MM.1S (cell line): ENCODE results near the gene OR4K5.

ENCODE experiments used
- DNase-seq: peaks from one replicate; pipeline ENCODE4 v3.0.0-alpha.2; 2015
- H2AFZ ChIP-seq: fragments of 300-600 bp; sonication (generic); 2 replicates; pipeline ENCODE4 v1.6.0; 2016; ENCODE audit warnings: antibody characterized with exemption, low read length
- H3F3A ChIP-seq: fragments of 300-600 bp; sonication (generic); 2 replicates; pipeline ENCODE4 v1.6.1; 2016; ENCODE audit warnings: mild to moderate bottlenecking, antibody characterized with exemption, low read length, moderate library complexity, mixed read lengths; ENCODE audit not compliant: insufficient read depth
- H3K27ac ChIP-seq: fragments of 300-600 bp; sonication (generic); 2 replicates; pipeline ENCODE4 v1.5.1; 2016; ENCODE audit warnings: mild to moderate bottlenecking, low read length
- H3K27me3 ChIP-seq: fragments of 300-600 bp; sonication (generic); replicated peaks from 2 replicates; pipeline ENCODE4 v1.6.0; 2016; ENCODE audit warnings: low read length; ENCODE audit not compliant: insufficient read depth
- H3K36me3 ChIP-seq: fragments of 300-600 bp; sonication (generic); replicated peaks from 2 replicates; pipeline ENCODE4 v1.6.1; 2016; ENCODE audit warnings: mild to moderate bottlenecking, low read length, mixed read lengths; ENCODE audit not compliant: insufficient read depth
- H3K4me1 ChIP-seq: fragments of 300-600 bp; sonication (generic); 2 replicates; pipeline ENCODE4 v1.6.1; 2016; ENCODE audit warnings: low read length, mixed read lengths
- H3K4me2 ChIP-seq: fragments of 300-600 bp; sonication (generic); 2 replicates; pipeline ENCODE4 v1.6.0; 2016; ENCODE audit warnings: low read depth, low read length
- H3K4me3 ChIP-seq: fragments of 300-600 bp; sonication (generic); 2 replicates; pipeline ENCODE4 v1.5.1; 2016; ENCODE audit warnings: low read length, mixed read lengths
- H3K79me2 ChIP-seq: fragments of 300-600 bp; sonication (generic); 2 replicates; pipeline ENCODE4 v1.6.1; 2016; ENCODE audit warnings: mixed run types, low read length, mixed read lengths
- H3K9ac ChIP-seq: fragments of 300-600 bp; sonication (generic); 2 replicates; pipeline ENCODE4 v1.6.1; 2016; ENCODE audit warnings: low read length, mixed read lengths
- H3K9me2 ChIP-seq: fragments of 300-600 bp; sonication (generic); replicated peaks from 2 replicates; pipeline ENCODE4 v1.6.1; 2016; ENCODE audit warnings: mild to moderate bottlenecking, low read length, mixed read lengths; ENCODE audit not compliant: insufficient read depth
- H3K9me3 ChIP-seq: fragments of 300-600 bp; sonication (generic); replicated peaks from 2 replicates; pipeline ENCODE4 v1.6.1; 2016; ENCODE audit warnings: mild to moderate bottlenecking, low read length, mixed read lengths; ENCODE audit not compliant: insufficient read depth
- H4K20me1 ChIP-seq: fragments of 300-600 bp; sonication (generic); 2 replicates; pipeline ENCODE4 v1.6.1; 2016; ENCODE audit warnings: mild to moderate bottlenecking, low read length, moderate library complexity, mixed read lengths; ENCODE audit not compliant: insufficient read depth
- CTCF ChIP-seq: fragments of 300-600 bp; sonication (generic); IDR thresholded peaks from 2 replicates; pipeline ENCODE4 v1.5.1; 2016; ENCODE audit warnings: antibody characterized with exemption, low read length, mixed read lengths
- EZH2 ChIP-seq: fragments of 300-600 bp; sonication (generic); optimal IDR thresholded peaks from 2 replicates; pipeline ENCODE3; 2017; ENCODE audit warnings: low read depth, mild to moderate bottlenecking, antibody characterized with exemption, low read length, mixed read lengths
- EZH2phosphoT487 ChIP-seq: fragments of 300-600 bp; sonication (generic); IDR thresholded peaks from 2 replicates; pipeline ENCODE4 v1.6.1; 2018; ENCODE audit warnings: antibody characterized with exemption, low read length

The OR4K5 gene

DNA sequence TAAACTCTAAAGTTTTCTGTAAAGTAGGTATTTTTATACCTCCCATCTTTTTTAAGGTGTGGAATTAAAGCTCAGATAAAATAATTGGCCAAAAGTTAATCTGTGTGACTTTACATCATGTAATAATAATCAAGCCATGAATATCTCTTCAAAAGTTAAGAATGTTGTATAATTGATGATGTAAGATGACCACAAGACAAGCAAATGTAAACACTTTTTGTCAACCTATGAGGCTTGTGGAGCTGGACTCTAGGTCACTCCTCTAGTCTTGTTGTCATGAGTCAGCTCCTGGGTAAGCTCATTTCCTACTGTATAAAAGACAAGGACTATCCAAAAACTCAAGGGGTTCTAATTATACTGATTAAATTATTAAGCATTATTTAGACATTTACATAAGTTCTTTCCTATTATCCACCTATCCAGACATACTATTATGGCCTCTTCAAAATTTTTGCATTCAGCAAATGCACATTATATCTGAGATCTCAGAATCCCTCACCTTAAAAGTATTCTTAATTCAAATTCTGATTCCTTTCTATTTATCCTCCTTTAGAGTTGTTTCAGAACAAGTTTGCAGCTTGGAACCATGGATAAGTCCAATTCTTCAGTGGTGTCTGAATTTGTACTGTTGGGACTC lies at the start of gene OR4K5:
TSS of gene OR4K5 (plus strand) at position 587 of the 637 bp plus-strand sequence. CDS start at position 587, 0 bp downstream.
- H3K4me1 ChIP-seq, result no peaks in the 10 kb centered on the region
- TF ChIP-seq CTCF (no peak), EZH2 (no peak), EZH2phosphoT487 (no peak)
- H3K9me2 ChIP-seq, result no peaks in the 10 kb centered on the region
- no peaks in the 10 kb centered on the region for H3F3A ChIP-seq
- no peak within 1 kb of the TSS for H2AFZ ChIP-seq
- H3K27ac ChIP-seq, result no peak within 1 kb of the TSS
- H3K27me3 ChIP-seq, result no peaks in the 10 kb centered on the region
- no peaks in the 10 kb centered on the region for H3K9me3 ChIP-seq
- no peak within 1 kb of the TSS for H3K4me3 ChIP-seq
- no peak within 1 kb of the TSS for H3K4me2 ChIP-seq
- DNase-seq, result no peak
- H3K9ac ChIP-seq, result no peak within 1 kb of the TSS
- no peaks in the 10 kb centered on the region for H4K20me1 ChIP-seq
- H3K36me3 ChIP-seq, result no peaks in the 10 kb centered on the region
- H3K79me2 ChIP-seq, result no peaks in the 10 kb centered on the region

DNA sequence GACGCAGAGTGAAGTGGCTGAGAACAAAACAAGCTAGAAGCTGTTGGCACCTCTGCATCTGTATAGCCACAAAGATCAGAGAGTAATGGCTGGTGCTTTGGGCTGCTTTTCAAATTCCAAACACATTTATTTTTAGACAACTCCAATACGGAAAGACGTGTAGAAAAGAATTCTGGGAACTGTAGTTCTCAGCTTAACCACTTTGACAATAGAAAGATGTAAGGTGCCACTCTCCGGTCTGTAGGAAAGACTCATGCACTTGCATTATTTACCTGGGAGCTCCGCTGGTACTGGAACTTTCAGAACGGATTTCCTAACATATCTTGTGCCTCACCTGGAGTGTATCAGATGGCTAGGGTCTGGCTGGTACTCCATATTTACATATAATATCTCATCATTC lies 47.2 kb upstream of the OR4K5 start:
- Histone ChIP-seq H3K36me3 (no peaks in the 10 kb centered on the region), H3K79me2 (no peaks in the 10 kb centered on the region), H4K20me1 (no peaks in the 10 kb centered on the region), H3K4me3 (no peak overlapping the region), H3F3A (no peaks in the 10 kb centered on the region), H3K9me3 (no peaks in the 10 kb centered on the region), H3K9me2 (no peaks in the 10 kb centered on the region), H3K4me1 (no peaks in the 10 kb centered on the region), H3K4me2 (no peak overlapping the region), H3K27me3 (no peaks in the 10 kb centered on the region), H3K9ac (no peak overlapping the region), H2AFZ (no peak overlapping the region), H3K27ac (no peak overlapping the region)
- no peak for DNase-seq
- TF ChIP-seq EZH2phosphoT487, result no peak
- no peak for TF ChIP-seq CTCF
- no peak for TF ChIP-seq EZH2

DNA sequence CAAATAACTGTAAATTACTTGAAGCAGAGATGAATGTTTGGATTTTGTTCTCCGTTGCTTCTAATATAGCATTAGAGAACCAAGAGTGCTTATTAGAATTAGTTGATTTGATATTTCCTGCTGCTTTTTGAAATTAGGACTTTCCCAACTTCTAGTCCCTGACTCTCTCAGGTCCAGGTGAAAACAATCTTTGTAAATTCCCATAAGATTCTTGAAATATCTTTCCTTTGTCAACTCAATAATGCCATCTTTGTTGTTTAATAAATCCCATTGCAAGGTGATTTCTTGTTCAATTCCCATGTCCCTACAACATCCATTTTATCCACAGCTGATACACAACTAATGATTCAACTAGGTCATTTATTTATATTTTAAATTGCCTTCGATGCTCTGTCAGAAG lies 45.6 kb upstream of the OR4K5 start, which contains the start of gene OR4K2:
TSS of gene OR4K2 (plus strand) at position 301 of the 400 bp plus-strand sequence. CDS start 1,126 bp downstream, outside the sequence.
- H3K27me3 ChIP-seq, result no peaks in the 10 kb centered on the region
- no peak within 1 kb of the TSS for H2AFZ ChIP-seq
- no peak for TF ChIP-seq EZH2phosphoT487
- no peak for TF ChIP-seq CTCF
- TF ChIP-seq EZH2, result no peak
- no peak within 1 kb of the TSS for H3K4me2 ChIP-seq
- no peaks in the 10 kb centered on the region for H3K9me3 ChIP-seq
- H3K36me3 ChIP-seq, result no peaks in the 10 kb centered on the region
- H3K9ac ChIP-seq, result no peak within 1 kb of the TSS
- no peak within 1 kb of the TSS for H3K27ac ChIP-seq
- H4K20me1 ChIP-seq, result no peaks in the 10 kb centered on the region
- no peaks in the 10 kb centered on the region for H3F3A ChIP-seq
- no peaks in the 10 kb centered on the region for H3K79me2 ChIP-seq
- no peak for DNase-seq
- no peaks in the 10 kb centered on the region for H3K4me1 ChIP-seq
- H3K9me2 ChIP-seq, result no peaks in the 10 kb centered on the region
- no peak within 1 kb of the TSS for H3K4me3 ChIP-seq
